GM21528 (cell line): Measurements from ENCODE around the gene SENP7.
"Not testable (repeated sequence)": the region's sequence is repeated elsewhere in the genome, so short reads cannot be mapped to it uniquely, and the experiment has no call there.

Source experiments
- ATAC-seq: cut with Tn5 transposase; IDR thresholded peaks from one replicate; pipeline ENCODE4 v1.9.1; 2021; ENCODE audit warnings: mild to moderate bottlenecking, moderate library complexity; ENCODE audit not compliant: unreplicated experiment, low FRiP score

The SENP7 gene

DNA sequence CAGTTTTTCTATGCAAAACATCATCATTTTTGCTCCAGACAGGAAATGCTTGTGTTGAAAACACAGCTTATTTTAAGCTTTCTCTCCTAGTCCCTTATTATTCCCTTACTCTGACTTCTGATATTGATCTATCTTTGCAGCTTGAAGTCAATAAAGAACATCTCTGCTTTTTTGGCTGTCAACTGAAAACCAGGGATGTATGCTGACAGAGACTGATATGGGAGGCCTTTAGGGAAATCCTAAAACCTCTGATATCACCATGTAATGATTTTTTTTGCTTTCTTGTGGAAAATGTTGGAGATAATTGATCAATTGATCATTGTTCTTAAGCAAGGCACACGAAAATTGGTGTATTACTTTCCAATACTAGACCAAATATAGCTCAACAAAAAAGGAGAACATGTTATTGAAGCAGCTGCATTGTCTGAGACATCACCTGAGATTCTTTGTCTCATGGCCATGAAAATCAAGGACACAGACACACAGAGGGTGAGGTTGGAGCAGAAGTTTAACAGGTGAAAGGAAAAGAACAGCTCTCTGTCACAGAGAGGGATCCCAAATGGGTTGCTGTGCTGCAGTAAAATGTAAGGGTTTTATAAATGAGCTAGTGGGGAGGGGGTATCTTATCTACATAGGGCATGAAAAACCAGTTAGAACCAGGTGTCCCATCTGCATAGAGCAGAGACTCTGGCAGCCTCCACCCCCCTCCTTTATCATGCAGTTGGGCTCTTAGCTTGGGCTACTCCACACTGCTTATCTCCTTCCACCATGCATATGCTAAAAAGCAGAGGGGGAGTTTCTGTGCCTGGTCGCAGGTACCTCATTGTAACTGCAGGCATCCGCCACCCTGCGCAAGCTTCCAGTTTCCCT is 17.0 kb upstream of the SENP7 start:
- no peak for ATAC-seq

GRCh38 chr3:101527906-101528305 is 14.9 kb upstream of the SENP7 start:
- ATAC-seq: no peak

DNA sequence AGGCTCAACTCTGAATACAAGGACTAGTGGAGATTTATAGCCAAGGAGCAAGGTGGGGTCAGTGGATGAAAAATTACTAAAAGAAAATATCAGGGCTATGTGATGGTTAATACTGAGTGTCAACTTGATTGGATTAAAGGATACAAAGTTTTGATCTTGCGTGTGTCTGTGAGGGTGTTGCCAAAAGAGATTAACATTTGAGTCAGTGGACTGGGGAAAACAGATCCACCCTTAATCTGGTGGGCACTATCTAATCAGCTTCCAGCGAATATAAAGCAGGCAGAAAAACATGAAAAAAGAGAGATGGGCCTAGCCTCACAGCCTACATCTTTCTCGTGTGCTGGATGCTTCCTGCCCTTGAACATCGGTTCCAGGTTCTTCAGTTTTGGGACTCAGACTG is 14.4 kb upstream of the SENP7 start:
- ATAC-seq: no peak

GRCh38 chr3:101521211-101521701 is 8.2 kb upstream of the SENP7 start:
- no peak for ATAC-seq

GRCh38 chr3:101519685-101520365 is 6.8 kb upstream of the SENP7 start:
- no peak for ATAC-seq

GRCh38 chr3:101518421-101518871 is 5.4 kb upstream of the SENP7 start:
- ATAC-seq: peak; percentile 98

- ATAC-seq: peak; percentile 40
Observed at GRCh38 chr3:101513419-101513986, 491 bp upstream of the SENP7 start.

- peak; percentile 32 for ATAC-seq
Observed at GRCh38 chr3:101512396-101512645, 691 bp downstream of the SENP7 start.

DNA sequence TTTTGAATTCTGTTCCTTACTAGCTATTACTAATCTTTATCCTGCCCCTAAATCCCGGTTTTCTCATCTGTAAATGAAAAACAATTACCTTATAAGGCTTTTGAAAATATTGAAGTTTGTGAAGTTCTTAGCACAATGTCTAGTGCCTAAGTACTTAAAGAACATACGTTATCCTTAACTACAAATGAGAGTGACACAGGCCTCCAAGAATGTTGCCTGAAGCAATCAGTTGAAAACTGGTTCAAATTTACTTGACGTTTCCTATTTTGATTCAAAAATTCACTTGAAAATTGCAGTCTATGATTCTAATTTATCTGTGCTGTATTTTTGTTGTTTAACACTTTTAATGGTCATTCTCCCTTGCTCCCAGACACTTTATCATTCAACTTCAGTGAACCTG is 3.2 kb downstream of the SENP7 start:
- no peak for ATAC-seq

GRCh38 chr3:101509281-101509680 is 3.7 kb downstream of the SENP7 start:
- ATAC-seq: no peak

- ATAC-seq: no peak
Observed at GRCh38 chr3:101501783-101502182, 11.2 kb downstream of the SENP7 start.

DNA sequence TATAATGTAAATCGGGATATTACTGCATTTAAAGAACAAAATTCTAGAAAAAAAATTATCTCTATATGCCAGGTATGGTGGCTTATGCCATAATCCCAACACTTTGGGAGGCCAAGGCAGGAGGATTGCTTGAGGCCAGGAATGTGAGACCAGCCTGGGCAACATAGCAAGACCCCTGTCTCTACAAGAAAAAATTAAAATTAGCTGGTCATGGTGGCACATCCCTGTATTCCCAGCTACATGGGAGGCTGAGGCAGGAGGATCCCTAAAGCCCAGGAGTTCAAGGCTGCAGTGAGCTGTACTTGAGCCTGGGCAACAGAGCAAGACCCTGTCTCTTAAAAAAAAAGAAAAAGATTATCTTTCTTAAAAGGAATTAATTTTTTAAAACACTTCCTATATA is 12.8 kb downstream of the SENP7 start:
- ATAC-seq: no peak

DNA sequence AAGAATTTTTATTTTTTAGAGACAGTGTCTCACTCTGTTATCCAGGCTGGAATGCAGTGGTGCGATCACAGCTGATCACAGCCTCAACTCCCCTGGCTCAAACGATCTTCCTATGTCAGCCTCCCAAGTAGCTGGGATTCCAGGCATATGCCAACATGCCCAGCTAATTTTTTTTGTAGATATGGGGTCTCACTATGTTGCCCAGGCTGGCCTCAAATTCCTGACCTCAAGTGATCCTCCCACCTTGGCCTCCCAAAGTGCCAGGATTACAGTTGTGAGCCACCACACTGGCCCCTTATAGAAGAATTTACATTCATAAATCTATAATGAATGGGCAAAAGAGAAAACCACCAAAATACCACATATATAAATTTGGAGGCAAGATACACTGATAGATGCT is 15.2 kb downstream of the SENP7 start:
- ATAC-seq: no peak

DNA sequence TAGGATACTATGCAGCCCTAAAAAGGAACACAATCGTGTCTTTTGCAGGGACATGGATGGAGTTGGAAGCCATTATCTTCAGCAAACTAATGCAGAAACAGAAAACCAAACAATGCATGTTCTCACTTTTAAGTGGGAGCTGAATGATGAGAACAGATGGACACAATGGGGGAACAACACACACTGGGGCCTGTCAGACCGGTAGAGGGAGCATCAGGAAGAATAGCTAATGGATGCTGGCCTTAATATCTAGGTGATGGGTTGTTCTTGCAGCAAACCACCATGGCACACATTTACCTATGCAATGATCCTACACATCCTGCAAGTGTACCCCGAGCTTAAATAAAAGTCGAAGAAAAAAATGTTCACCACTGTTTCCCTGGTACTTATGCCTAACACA is 17.5 kb downstream of the SENP7 start:
- ATAC-seq: no peak

DNA sequence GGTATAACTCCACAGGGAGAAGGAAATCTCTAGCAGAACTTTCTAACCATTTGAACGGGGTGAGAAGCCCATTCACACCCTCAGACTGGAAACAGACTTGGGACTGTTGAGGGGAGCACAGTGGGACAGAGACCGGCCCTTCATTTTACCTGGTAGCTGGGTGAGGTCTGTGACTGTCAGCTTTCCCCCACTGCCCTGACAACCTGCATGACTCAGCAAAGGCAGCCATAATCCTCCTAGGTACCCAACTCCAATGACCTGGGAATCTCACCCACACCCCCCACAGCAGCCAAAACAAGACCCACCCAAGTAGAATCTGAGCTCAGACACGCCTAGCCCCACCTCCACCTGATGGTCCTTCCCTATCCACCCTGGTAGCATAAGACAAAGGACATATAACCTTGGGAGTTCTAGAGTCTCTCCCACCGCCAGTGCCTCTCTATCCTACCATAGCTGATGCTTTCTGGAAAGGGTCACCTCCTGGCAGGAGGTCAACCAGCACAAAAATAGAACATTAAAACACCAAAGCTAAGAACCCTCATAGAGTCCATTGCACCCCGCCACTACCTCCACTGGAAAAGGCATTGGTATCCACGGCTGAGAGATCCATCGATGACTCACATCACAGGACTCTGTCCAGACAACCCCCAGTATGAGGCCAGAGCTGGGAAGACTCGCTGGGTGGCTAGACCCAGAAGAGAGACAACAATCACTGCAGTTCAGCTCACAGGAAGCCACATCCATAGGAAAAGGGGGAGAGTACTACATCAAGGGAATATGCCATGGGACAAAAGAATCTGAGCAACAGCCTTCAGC is 28.0 kb downstream of the SENP7 start:
- no peak for ATAC-seq

- ATAC-seq: no peak
Observed at GRCh38 chr3:101478980-101479379, 34.0 kb downstream of the SENP7 start.

DNA sequence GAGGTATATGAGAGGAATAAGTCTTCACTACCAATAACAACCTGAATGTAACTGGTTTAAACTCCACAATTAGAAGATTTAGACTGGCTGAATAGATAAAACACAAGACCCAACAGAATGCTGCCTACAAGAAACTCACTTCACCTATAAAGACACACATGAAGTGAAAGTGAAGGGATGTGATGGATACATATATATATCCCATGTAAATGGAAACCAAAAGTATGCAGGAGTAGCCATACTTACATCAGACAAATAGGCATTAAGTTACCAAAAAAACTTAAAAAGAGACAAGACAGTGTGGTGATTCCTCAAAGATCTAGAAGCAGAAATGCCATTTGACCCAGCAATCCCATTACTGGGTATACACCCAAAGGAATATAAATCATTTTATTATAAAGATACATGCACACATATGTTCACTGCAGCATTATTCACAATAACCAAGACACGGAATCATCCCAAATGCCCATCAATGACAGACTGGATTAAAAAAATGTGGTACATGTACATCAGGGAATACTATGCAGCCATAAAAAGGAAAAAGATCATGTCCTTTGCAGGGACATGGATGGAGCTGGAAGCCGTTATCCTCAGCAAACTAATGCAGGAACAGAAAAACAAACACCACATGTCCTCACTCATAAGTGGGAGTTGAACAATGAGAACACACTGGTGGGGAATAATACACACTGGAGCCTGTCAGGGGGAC is 38.0 kb downstream of the SENP7 start:
- not testable (repeated sequence) for ATAC-seq

DNA sequence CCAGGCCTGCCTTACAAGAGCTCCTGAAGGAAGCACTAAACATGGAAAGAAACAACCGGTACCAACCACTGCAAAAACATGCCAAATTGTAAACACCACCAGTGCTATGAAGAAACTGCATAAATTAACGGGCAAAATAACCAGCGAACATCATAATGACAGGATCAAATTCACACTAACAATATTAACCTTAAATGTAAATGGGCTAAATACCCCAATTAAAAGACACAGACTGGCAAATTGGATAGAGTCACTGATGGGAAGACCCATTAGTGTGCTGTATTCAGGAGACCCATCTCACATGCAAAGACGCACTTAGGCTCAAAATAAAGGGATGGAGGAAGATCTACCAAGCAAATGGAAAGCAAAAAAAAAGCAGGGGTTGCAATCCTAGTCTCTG is 44.3 kb downstream of the SENP7 start:
- ATAC-seq: not testable (repeated sequence)

GRCh38 chr3:101467310-101467663 is 45.7 kb downstream of the SENP7 start:
- not testable (repeated sequence) for ATAC-seq
